ENCODE measurements around the gene TNFAIP2. TPM values are rescaled to one million over a fixed set of nuclear protein-coding genes. Genes with fewer than 3 reads are reported as not detected.
"Not testable (repeated sequence)": the region's sequence is repeated elsewhere in the genome, so short reads cannot be mapped to it uniquely, and the experiment has no call there.

TNFAIP2 gene
- total and polyA plus RNA-seq, 2 donors (not counting 3 experiments of a cell fraction or from before 2014, with no cell fraction given), result 31.6 to 42.7 TPM

- Histone ChIP-seq H3K4me2 (ENCODE audit: insufficient read depth, low read length) (no peak overlapping the region), H3K36me3 (ENCODE audit: control insufficient read depth in 2 of 2, extremely low read depth in 1 of 2, insufficient read depth in 2 of 2, low read length in 2 of 2) (no peaks in the 10 kb centered on the region), H3K4me3 (replicated peaks in 1 of 3; ENCODE audit: insufficient read depth in 1 of 3, low read depth in 1 of 3, low read length in 3 of 3) (no peak overlapping the region), H3K79me2 (ENCODE audit: control insufficient read depth, insufficient read depth, low read length) (no peaks in the 10 kb centered on the region), H3K4me1 (ENCODE audit: control insufficient read depth, extremely low read depth, insufficient read depth, low read length) (no peaks in the 10 kb centered on the region), H2AFZ (ENCODE audit: low read depth, low read length) (no peak overlapping the region), H3K9ac (replicated peaks; ENCODE audit: extremely low read depth, insufficient read depth, low read length) (no peak overlapping the region), H3K27ac (ENCODE audit: insufficient read depth, low read depth, low read length) (no peak overlapping the region), H3K9me1 (replicated peaks; ENCODE audit: control insufficient read depth, extremely low read depth, insufficient read depth, low read length) (no peaks in the 10 kb centered on the region), H3K9me3 (replicated peaks; ENCODE audit: control insufficient read depth, insufficient read depth, low read length) (no peaks in the 10 kb centered on the region), H3K27me3 (ENCODE audit: control insufficient read depth in 2 of 2, insufficient read depth in 2 of 2, low read length in 2 of 2) (peaks cover 2 to 5% of the 10 kb centered on the region in 2 experiments), H4K20me1 (replicated peaks; ENCODE audit: control insufficient read depth, extremely low read depth, insufficient read depth, low read length) (no peaks in the 10 kb centered on the region)
- intact Hi-C loops (cut with micrococcal nuclease) (no loop called here), dilution Hi-C loops (cut with MboI; ENCODE audit: extremely low pct_ligation_motif_present, low sequenced_read_pairs) (no loop called here)
- TF ChIP-seq, protein P1, sequence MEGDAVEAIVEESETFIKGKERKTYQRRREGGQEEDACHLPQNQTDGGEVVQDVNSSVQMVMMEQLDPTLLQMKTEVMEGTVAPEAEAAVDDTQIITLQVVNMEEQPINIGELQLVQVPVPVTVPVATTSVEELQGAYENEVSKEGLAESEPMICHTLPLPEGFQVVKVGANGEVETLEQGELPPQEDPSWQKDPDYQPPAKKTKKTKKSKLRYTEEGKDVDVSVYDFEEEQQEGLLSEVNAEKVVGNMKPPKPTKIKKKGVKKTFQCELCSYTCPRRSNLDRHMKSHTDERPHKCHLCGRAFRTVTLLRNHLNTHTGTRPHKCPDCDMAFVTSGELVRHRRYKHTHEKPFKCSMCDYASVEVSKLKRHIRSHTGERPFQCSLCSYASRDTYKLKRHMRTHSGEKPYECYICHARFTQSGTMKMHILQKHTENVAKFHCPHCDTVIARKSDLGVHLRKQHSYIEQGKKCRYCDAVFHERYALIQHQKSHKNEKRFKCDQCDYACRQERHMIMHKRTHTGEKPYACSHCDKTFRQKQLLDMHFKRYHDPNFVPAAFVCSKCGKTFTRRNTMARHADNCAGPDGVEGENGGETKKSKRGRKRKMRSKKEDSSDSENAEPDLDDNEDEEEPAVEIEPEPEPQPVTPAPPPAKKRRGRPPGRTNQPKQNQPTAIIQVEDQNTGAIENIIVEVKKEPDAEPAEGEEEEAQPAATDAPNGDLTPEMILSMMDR (IDR thresholded peaks at IDR 0.05; ENCODE audit: extremely low read depth in 1 of 2, insufficient read depth in 1 of 2, low read depth in 1 of 2, low read length in 2 of 2), result no peak
- TF ChIP-seq EZH2 (IDR thresholded peaks at IDR 0.05; ENCODE audit: borderline replicate concordance, low read depth, low read length, severe bottlenecking) (no peak), POLR2AphosphoS5 (IDR thresholded peaks at IDR 0.05; ENCODE audit: insufficient read depth, low read depth, low read length) (no peak), POLR2A (IDR thresholded peaks at IDR 0.05; ENCODE audit: low read depth, low read length) (no peak), JUN (IDR thresholded peaks at IDR 0.05; ENCODE audit: borderline replicate concordance, insufficient read depth, insufficient read length, low read depth) (no peak), FOS (IDR thresholded peaks at IDR 0.05; ENCODE audit: borderline replicate concordance, insufficient read depth, low read length) (no peak), GATA2 (IDR thresholded peaks at IDR 0.05; ENCODE audit: insufficient read depth, insufficient read length, low read depth, low read length) (no peak), MAX (IDR thresholded peaks at IDR 0.05; ENCODE audit: insufficient read depth, insufficient read length) (no peak), MYC (IDR thresholded peaks at IDR 0.05; ENCODE audit: low read depth, low read length) (no peak)
- FAIRE-seq (no peak), DNase-seq (ENCODE audit: low read depth, low spot score) (no peak)
- no TSS peak for BruUV-seq (replicated peaks)
- POLR2A ChIA-PET, result no interaction called here
- CTCF ChIA-PET, result no interaction called here
Observed at GRCh38 chr14:103155010-103155409, 31.7 kb downstream of the TNFAIP2 start.

- BruUV-seq (replicated peaks); dilution Hi-C loops (cut with MboI; ENCODE audit: extremely low pct_ligation_motif_present, low sequenced_read_pairs); H3K9me3 ChIP-seq (replicated peaks; ENCODE audit: control insufficient read depth, insufficient read depth, low read length); H3K9ac ChIP-seq (replicated peaks; ENCODE audit: extremely low read depth, insufficient read depth, low read length); H4K20me1 ChIP-seq (replicated peaks; ENCODE audit: control insufficient read depth, extremely low read depth, insufficient read depth, low read length); CTCF ChIA-PET; H3K4me3 ChIP-seq (replicated peaks in 1 of 3; ENCODE audit: insufficient read depth in 1 of 3, low read depth in 1 of 3, low read length in 3 of 3); H3K27ac ChIP-seq (ENCODE audit: insufficient read depth, low read depth, low read length); H3K79me2 ChIP-seq (ENCODE audit: control insufficient read depth, insufficient read depth, low read length); H2AFZ ChIP-seq (ENCODE audit: low read depth, low read length); DNase-seq (ENCODE audit: low read depth, low spot score); H3K36me3 ChIP-seq (ENCODE audit: control insufficient read depth in 2 of 2, extremely low read depth in 1 of 2, insufficient read depth in 2 of 2, low read length in 2 of 2); FAIRE-seq; H3K9me1 ChIP-seq (replicated peaks; ENCODE audit: control insufficient read depth, extremely low read depth, insufficient read depth, low read length); H3K27me3 ChIP-seq (ENCODE audit: control insufficient read depth in 2 of 2, insufficient read depth in 2 of 2, low read length in 2 of 2); POLR2A ChIA-PET; H3K4me2 ChIP-seq (ENCODE audit: insufficient read depth, low read length); H3K4me1 ChIP-seq (ENCODE audit: control insufficient read depth, extremely low read depth, insufficient read depth, low read length); intact Hi-C loops (cut with micrococcal nuclease): not testable (repeated sequence)
Observed at GRCh38 chr14:103155416-103155815, 32.2 kb downstream of the TNFAIP2 start.
